ENCODE results near the gene CELA2A.

Gene CELA2A

GRCh38 chr1:15456313-15456954 is at the start of gene CELA2A:
CELA2A (plus strand) TSS chr1:15456732; CDS start chr1:15456754, 22 bp downstream.
- DNase-seq, result no peak

DNA sequence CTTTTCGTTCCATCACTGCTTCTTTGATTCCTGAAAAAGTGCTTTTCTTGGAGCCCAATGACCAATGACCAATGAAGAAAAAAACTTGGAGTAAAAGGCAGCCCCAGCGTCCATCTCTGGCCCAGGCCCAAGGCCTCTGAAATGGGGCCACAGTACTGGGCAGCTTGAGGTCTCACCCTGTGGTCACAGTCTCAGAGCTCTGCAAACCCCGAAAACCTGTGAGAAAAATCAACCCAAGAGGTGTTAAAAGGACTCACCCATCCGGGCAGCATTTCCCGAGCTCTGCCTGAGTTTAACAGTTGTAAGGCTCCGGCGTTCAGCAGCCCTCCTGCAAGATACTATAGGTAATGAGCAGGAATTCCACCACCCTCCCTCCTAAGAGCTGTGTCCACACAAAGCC is 49.0 kb upstream of the CELA2A start:
- DNase-seq, result no peak

GRCh38 chr1:15408890-15409387 is 47.6 kb upstream of the CELA2A start:
- DNase-seq, result no peak

GRCh38 chr1:15409388-15410222 is 46.9 kb upstream of the CELA2A start, which contains the start of gene EFHD2:
EFHD2 (plus strand) TSS chr1:15409888; CDS start chr1:15409972, 84 bp downstream.
- peak; percentile 84 to 87 for DNase-seq

- no peak for DNase-seq
Measured at GRCh38 chr1:15410223-15410883, 46.2 kb upstream of the CELA2A start.

DNA sequence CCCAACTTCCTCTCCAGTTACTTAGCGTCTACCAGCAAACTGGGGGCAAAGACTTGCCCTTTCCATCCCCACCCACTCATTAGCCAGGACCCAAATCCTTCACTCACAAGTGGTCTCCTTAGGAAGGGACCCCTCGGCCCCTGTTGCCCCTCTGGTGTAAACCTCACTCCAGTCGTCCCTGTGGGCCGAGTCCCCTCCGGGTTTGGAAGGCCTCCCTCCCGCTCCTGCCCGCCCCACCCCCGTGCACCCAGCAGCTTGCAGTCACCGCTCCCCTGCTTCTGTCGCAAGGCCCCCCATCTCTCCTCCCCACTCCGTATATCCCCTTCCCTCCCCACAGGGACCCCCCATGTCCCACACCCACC is 45.7 kb upstream of the CELA2A start:
- DNase-seq, result no peak

DNA sequence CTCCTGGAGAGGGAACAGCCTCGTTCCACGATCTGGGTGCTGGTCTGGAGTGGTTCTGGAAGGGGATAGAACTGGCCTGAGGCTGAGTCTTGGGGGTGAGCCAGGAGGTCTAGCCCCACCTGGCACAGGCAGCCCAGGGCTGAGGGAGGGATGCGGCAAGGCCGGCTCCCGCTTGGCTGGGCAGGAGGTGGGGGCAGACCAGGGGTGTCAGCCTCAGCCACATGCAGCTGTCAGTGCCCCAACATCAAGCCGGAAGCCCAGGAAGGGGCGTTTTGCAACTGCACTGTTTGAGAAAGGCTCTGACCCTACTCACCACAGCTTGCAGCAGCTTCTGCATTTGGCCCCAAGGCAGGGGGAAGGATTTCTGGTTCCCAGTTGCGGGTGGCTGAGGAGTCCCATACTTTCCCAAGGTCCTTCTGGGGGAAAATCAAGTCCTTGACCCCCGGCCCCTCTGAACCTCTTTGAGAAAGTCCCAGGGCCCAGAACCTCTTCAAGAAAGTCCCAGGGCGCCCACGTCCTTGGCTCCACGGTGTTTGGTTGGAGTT is 44.9 kb upstream of the CELA2A start:
- no peak for DNase-seq

- peak; percentile 39 to 43 for DNase-seq
Measured at GRCh38 chr1:15412175-15412800, 44.2 kb upstream of the CELA2A start.

DNA sequence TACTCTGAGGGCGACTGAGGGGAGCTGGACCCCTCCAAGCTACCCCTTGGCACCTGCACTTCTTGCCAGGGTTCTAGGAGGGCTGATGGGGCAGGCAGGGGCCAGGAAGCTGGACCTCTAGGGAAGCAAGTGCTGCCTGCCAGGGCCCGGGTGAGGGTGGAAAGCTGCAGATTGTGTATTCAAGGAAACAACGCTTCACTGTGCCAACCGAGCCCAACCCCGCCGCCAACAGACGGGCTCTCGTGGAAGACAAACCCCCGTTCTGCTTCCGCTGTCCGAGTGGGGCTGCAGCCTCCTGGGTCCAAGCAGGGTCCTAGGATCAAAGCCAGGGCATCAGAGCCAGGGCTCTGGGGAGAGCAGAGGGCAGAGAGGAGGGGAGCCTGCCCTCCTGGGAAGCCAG is 43.7 kb upstream of the CELA2A start:
- no peak for DNase-seq

GRCh38 chr1:15413563-15414444 is 42.7 kb upstream of the CELA2A start:
- DNase-seq, result no peak

GRCh38 chr1:15414445-15414983 is 42.0 kb upstream of the CELA2A start:
- DNase-seq, result no peak

DNA sequence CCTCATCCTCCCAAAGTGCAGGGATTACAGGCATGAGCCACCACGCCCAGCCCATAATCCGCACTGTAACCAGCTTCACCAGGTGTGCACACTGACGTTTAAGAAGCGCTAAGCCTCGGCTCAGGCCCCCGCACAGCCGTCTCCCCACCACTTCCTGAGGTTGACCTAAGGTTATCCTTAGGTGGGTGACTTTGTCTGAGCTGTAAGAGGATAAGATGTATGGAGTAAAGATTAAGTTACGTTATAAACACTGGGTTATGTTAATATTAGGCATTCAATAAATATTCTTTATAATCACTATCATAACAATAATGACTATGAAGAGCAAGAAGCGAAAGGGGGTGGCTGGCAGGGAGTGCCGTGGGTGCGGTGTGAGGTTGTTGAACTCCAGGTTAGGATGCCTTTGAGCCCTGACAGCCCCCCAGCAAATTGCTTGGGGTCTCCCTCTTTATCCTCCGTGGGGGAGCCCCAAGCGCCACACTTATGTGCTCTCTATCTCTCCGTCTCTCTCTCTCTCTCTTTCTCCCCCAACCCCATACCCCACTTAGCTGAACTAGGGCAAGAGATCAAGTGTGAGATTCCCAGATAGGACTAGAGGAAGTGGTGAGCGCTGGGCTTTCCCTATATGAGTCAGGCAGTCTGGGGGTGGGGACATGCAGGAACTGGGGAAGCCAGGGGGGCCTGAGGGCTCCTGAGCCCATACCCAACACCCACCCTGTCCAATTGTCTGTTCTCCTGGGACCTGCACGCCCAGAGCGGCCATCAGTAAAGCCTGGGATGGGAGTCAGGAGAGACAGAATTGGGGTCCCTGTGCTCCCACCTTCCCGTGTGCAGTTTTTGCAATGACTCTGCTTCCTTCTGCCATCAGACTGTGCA is 39.2 kb upstream of the CELA2A start:
- DNase-seq, result peak; percentile 52 to 60

DNA sequence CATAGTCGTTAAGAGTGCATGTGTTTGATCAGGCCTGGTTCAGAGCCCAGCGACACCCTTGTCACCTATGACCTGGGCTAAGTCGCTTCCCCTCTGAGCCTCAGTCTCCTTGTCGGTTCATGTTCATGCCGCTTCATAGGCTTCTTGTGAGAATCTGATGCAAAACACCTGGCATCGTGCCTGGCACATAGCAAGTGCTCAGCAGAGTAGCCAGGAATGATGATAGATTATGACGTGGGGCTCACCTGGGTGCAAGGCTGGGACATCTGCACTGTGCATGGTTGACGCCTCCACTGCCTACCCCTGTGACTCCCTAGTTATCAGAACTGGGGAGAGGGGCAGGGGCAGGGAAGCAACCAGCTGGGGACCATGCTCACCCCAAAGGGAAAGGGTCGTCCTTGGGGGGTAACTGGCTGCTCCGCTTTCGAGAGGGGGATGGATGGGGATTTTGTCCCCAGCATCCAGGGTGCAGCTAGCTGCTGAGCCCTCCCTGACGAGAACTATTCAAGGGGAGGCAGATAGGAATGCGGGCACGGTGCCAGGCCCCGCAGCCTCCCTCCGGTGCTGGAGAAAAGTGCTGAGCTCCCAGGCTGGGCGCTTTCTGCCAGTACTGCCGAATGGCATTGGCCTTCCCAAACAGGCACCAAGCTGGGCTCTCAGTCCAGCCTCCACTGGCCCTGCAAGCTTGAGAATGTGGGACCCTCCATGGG is 37.6 kb upstream of the CELA2A start:
- no peak for DNase-seq

GRCh38 chr1:15420853-15421465 is 35.6 kb upstream of the CELA2A start:
- DNase-seq, result no peak

DNA sequence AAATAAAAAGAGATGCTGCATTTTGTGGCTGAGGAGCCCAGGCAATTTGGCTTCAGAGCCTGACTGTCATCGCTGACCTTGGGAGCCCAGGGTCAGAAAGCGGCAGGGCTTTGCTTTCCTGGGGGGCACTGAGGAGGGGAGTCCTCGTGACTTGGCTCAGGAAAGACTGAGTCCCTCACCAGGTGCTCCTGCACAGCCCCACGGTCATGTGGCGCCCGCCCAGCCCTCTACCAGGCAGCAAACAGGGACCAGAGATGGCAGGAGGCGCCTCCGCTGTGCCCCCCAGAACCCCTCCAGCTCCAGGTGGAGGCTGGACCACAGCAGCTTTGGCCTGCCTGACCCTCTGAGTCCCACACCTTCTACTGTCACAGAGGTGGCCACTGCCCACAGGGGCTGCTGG is 33.7 kb upstream of the CELA2A start:
- no peak for DNase-seq

- no peak for DNase-seq
Measured at GRCh38 chr1:15423355-15424077, 33.0 kb upstream of the CELA2A start.

- no peak for DNase-seq
Measured at GRCh38 chr1:15424146-15424667, 32.3 kb upstream of the CELA2A start.

- no peak for DNase-seq
Measured at GRCh38 chr1:15424981-15425380, 31.6 kb upstream of the CELA2A start.

All from activated CD4-positive, alpha-beta T cell treated with anti-CD3 and anti-CD28 coated beads, Interleukin-2, amount 50 U/mL, for 4 hours (primary cell).